ENCODE data around the gene ORC1. TPM values are rescaled to one million over a fixed set of nuclear protein-coding genes. Genes with fewer than 3 reads are reported as not detected.

ORC1 gene
- total RNA-seq, 1 experiment from 2014 or later = 25.6 TPM

DNA sequence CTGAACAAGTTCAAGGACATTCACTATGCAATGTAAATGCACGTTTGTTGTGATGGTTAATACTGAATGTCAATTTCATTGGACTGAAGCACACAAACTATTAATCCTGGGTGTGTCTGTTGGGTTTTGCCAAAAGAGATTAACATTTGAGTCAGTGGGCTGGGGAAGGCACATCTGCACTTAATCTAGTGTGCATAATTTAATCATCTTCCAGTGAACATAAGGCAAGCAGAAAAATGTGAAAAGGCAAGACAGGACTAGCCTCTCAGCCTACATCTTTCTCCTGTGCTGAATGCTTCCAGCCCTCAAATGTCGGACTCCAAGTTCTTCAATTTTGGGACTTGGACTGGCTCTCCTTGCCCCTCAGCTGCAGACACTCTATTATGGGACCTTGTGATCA, 40.2 kb upstream of the ORC1 start (continued):
- TF ChIP-seq, protein P1, sequence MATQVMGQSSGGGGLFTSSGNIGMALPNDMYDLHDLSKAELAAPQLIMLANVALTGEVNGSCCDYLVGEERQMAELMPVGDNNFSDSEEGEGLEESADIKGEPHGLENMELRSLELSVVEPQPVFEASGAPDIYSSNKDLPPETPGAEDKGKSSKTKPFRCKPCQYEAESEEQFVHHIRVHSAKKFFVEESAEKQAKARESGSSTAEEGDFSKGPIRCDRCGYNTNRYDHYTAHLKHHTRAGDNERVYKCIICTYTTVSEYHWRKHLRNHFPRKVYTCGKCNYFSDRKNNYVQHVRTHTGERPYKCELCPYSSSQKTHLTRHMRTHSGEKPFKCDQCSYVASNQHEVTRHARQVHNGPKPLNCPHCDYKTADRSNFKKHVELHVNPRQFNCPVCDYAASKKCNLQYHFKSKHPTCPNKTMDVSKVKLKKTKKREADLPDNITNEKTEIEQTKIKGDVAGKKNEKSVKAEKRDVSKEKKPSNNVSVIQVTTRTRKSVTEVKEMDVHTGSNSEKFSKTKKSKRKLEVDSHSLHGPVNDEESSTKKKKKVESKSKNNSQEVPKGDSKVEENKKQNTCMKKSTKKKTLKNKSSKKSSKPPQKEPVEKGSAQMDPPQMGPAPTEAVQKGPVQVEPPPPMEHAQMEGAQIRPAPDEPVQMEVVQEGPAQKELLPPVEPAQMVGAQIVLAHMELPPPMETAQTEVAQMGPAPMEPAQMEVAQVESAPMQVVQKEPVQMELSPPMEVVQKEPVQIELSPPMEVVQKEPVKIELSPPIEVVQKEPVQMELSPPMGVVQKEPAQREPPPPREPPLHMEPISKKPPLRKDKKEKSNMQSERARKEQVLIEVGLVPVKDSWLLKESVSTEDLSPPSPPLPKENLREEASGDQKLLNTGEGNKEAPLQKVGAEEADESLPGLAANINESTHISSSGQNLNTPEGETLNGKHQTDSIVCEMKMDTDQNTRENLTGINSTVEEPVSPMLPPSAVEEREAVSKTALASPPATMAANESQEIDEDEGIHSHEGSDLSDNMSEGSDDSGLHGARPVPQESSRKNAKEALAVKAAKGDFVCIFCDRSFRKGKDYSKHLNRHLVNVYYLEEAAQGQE (IDR thresholded peaks at IDR 0.05; ENCODE audit: low read depth) = no peak
- TF ChIP-seq CEBPB (IDR thresholded peaks at IDR 0.05; ENCODE audit: low read depth) (no peak), SRF (IDR thresholded peaks at IDR 0.05; ENCODE audit: low read depth) (no peak), YY1 (IDR thresholded peaks at IDR 0.05; ENCODE audit: extremely low read depth, insufficient replicate concordance, low read depth, low read length) (no peak), SP1 (IDR thresholded peaks at IDR 0.05; ENCODE audit: low read depth) (no peak), CBX3 (IDR thresholded peaks at IDR 0.05; ENCODE audit: low read depth) (no peak)

GRCh38 chr1:52439976-52440375, 35.8 kb upstream of the ORC1 start:
- no TSS peak for BruUV-seq (replicated peaks)
- CTCF ChIA-PET = no interaction called here
- TF ChIP-seq ZNF274 (IDR thresholded peaks at IDR 0.05; ENCODE audit: low read depth, low read length) = no peak
- TF ChIP-seq RAD21 (IDR thresholded peaks at IDR 0.05; ENCODE audit: low read depth) = no peak
- TF ChIP-seq YY1 (IDR thresholded peaks at IDR 0.05; ENCODE audit: extremely low read depth, insufficient replicate concordance, low read depth, low read length) = no peak
- TF ChIP-seq ATF3 (IDR thresholded peaks at IDR 0.05) = no peak
- TF ChIP-seq CEBPB (IDR thresholded peaks at IDR 0.05; ENCODE audit: low read depth) = no peak
- TF ChIP-seq ZFX (IDR thresholded peaks at IDR 0.05) = no peak
- no peak for TF ChIP-seq ELF1 (IDR thresholded peaks at IDR 0.05; ENCODE audit: borderline replicate concordance, low read depth)
- no peak for TF ChIP-seq JUND (IDR thresholded peaks at IDR 0.05)
- TF ChIP-seq CBX3 (IDR thresholded peaks at IDR 0.05; ENCODE audit: low read depth) = no peak
- no peak for TF ChIP-seq SIN3A (IDR thresholded peaks at IDR 0.05; ENCODE audit: low read depth)
- TF ChIP-seq EZH2phosphoT487 (IDR thresholded peaks at IDR 0.05; ENCODE audit: borderline replicate concordance) = no peak
- TF ChIP-seq ZBTB33 (IDR thresholded peaks at IDR 0.05; ENCODE audit: extremely low read depth, insufficient replicate concordance, low read length) = no peak
- no peak for TF ChIP-seq EZH2 (IDR thresholded peaks at IDR 0.05)
- TF ChIP-seq, protein P1 (IDR thresholded peaks at IDR 0.05; ENCODE audit: low read depth) = no peak
- no peak for TF ChIP-seq EGR1 (IDR thresholded peaks at IDR 0.05; ENCODE audit: low read depth)

More at GRCh38 chr1:52439976-52440375, 35.8 kb upstream of the ORC1 start:
- ChIA-PET RAD21 (ENCODE audit: low non-redundant PET in 1 of 2, low total read pairs in 2 of 2, uncharacterized antibody in 2 of 2, unreplicated experiment in 2 of 2) (no interaction called here), POLR2A (no interaction called here)
- ATAC-seq = no peak
- no peaks in the 10 kb centered on the region for H3K27me3 ChIP-seq (ENCODE audit: insufficient read depth, low read length)
- no peak overlapping the region for H3K27ac ChIP-seq (ENCODE audit: low read depth, low read length)
- no peaks in the 10 kb centered on the region for H4K20me1 ChIP-seq (ENCODE audit: insufficient read depth)
- no peak overlapping the region for H3K4me3 ChIP-seq (replicated peaks in 1 of 2; ENCODE audit: low read depth in 1 of 2, low read length in 2 of 2)
- no peaks in the 10 kb centered on the region for H3K79me2 ChIP-seq (ENCODE audit: insufficient read depth, low read length)
- intact Hi-C loops (cut with micrococcal nuclease) = no loop called here
- no peaks in the 10 kb centered on the region for H3K9me2 ChIP-seq (ENCODE audit: insufficient read depth)
- DNase-seq (ENCODE audit: low read depth, low spot score) = no peak
- no peak overlapping the region for H3K9ac ChIP-seq (ENCODE audit: low read length)
- H3K9me3 ChIP-seq (ENCODE audit: control insufficient read depth in 1 of 2, insufficient read depth in 1 of 2, low read depth in 1 of 2, low read length in 2 of 2) = no peaks in the 10 kb centered on the region
- no peak overlapping the region for H2AFZ ChIP-seq (ENCODE audit: low read depth, low read length, poor library complexity, severe bottlenecking)
- H3K36me3 ChIP-seq (ENCODE audit: control insufficient read depth in 1 of 2, insufficient read depth in 2 of 2, low read length in 2 of 2) = peaks cover 0 to 11% of the 10 kb centered on the region in 2 experiments; a peak in 2 of 4 replicates
- no peaks in the 10 kb centered on the region for H3K4me1 ChIP-seq (ENCODE audit: control insufficient read depth in 1 of 2, insufficient read depth in 2 of 2, low read length in 2 of 2)
- no peak overlapping the region for H3K4me2 ChIP-seq (ENCODE audit: low read length)

Data from HCT116 (cell line).